CD14-positive monocyte (primary cell): ENCODE results near the gene MTTP. TPM values are rescaled to one million over a fixed set of nuclear protein-coding genes. Genes with fewer than 3 reads are reported as not detected.

ENCODE experiments used
- DNase-seq, 3 donors: peaks; one replicate each; pipeline ENCODE4 v3.0.0-alpha.2; 2011 to 2022
- H2AFZ ChIP-seq: 2 replicates; pipeline ENCODE4 v1.6.0; 2012; ENCODE audit warnings: mild to moderate bottlenecking, low read depth, low read length, inconsistent platforms; ENCODE audit not compliant: insufficient read depth, poor library complexity, severe bottlenecking
- H3K27ac ChIP-seq, 2 donors: 1 replicate in 1 of 2; 2 replicates in 1 of 2; pipeline ENCODE4 v1.5.1; 2012 to 2013; ENCODE audit warnings: low read length in 2 of 2, control low read depth in 1 of 2, inconsistent platforms in 1 of 2, low read depth in 1 of 2, mild to moderate bottlenecking in 1 of 2
- H3K27me3 ChIP-seq, 2 donors: one replicate each; pipeline versions ENCODE4 v1.6.0 to v1.6.1; 2011 to 2013; ENCODE audit warnings: low read length in 2 of 2; ENCODE audit not compliant: control insufficient read depth in 2 of 2, insufficient read depth in 2 of 2
- H3K36me3 ChIP-seq, 2 donors: replicated peaks in 1 of 2; 1 replicate in 1 of 2; 2 replicates in 1 of 2; pipeline versions ENCODE4 v1.5.1 to v1.6.1; 2012 to 2013; ENCODE audit warnings: low read length in 2 of 2, control low read depth in 1 of 2, inconsistent platforms in 1 of 2, mild to moderate bottlenecking in 1 of 2; ENCODE audit not compliant: insufficient read depth in 2 of 2, control insufficient read depth in 1 of 2
- H3K4me1 ChIP-seq, 2 donors: 1 replicate in 1 of 2; 2 replicates in 1 of 2; pipeline versions ENCODE4 v1.5.1 to v1.6.1; 2012 to 2013; ENCODE audit warnings: low read length in 2 of 2, control low read depth in 1 of 2, inconsistent platforms in 1 of 2, mild to moderate bottlenecking in 1 of 2, moderate library complexity in 1 of 2; ENCODE audit not compliant: insufficient read depth in 2 of 2, control insufficient read depth in 1 of 2
- H3K4me2 ChIP-seq: replicated peaks from 2 replicates; pipeline ENCODE3; 2012; ENCODE audit warnings: low read length, moderate library complexity, mild to moderate bottlenecking; ENCODE audit not compliant: poor library complexity, severe bottlenecking; ENCODE audit errors: extremely low read depth
- H3K4me3 ChIP-seq, 3 experiments: fragments of 200-600 bp in 1 of 3; sonication (generic) in 1 of 3; replicated peaks in 1 of 3; 1 replicate in 2 of 3; 2 replicates in 1 of 3; pipeline ENCODE4 v1.5.1; 2011 to 2013; ENCODE audit warnings: low read length in 3 of 3, mild to moderate bottlenecking in 3 of 3, control low read depth in 2 of 3, low read depth in 2 of 3, inconsistent platforms in 1 of 3, moderate library complexity in 1 of 3
- H3K79me2 ChIP-seq: 2 replicates; pipeline ENCODE4 v1.6.0; 2012; ENCODE audit warnings: mild to moderate bottlenecking, control low read depth, inconsistent platforms, low read length, moderate library complexity; ENCODE audit not compliant: insufficient read depth
- H3K9ac ChIP-seq: 2 replicates; pipeline ENCODE4 v1.6.0; 2017; ENCODE audit warnings: low read length, mild to moderate bottlenecking; ENCODE audit not compliant: insufficient read depth, poor library complexity, severe bottlenecking
- H3K9me3 ChIP-seq, 2 donors: replicated peaks in 1 of 2; 1 replicate in 1 of 2; 2 replicates in 1 of 2; pipeline versions ENCODE4 v1.5.1 to v1.6.1; 2012 to 2013; ENCODE audit warnings: low read length in 2 of 2, control low read depth in 1 of 2; ENCODE audit not compliant: control insufficient read depth in 1 of 2, insufficient read depth in 1 of 2
- H4K20me1 ChIP-seq: 2 replicates; pipeline ENCODE4 v1.6.0; 2012; ENCODE audit warnings: mild to moderate bottlenecking, low read length, control low read depth, moderate library complexity; ENCODE audit not compliant: insufficient read depth
- H3K27ac Mint-ChIP-seq, 7 donors: one replicate each; pipeline ENCODE4 v1.8.0; 2020; ENCODE audit warnings: mild to moderate bottlenecking in 7 of 7, mixed read lengths in 7 of 7, moderate library complexity in 6 of 7, inconsistent platforms in 2 of 7
- H3K27me3 Mint-ChIP-seq, 3 donors: one replicate each; pipeline ENCODE4 v1.8.0; 2021 to 2022; ENCODE audit warnings: low read depth in 3 of 3, mild to moderate bottlenecking in 3 of 3, mixed read lengths in 3 of 3, moderate library complexity in 3 of 3, inconsistent platforms in 1 of 3
- H3K36me3 Mint-ChIP-seq, 2 donors: one replicate each; pipeline ENCODE4 v1.8.0; 2020; ENCODE audit warnings: mixed read lengths in 2 of 2, inconsistent platforms in 1 of 2, mild to moderate bottlenecking in 1 of 2
- H3K4me1 Mint-ChIP-seq: one replicate; pipeline ENCODE4 v1.8.0; 2020; ENCODE audit warnings: mild to moderate bottlenecking, mixed read lengths
- H3K4me3 Mint-ChIP-seq, 2 donors: one replicate each; pipeline ENCODE4 v1.8.0; 2020; ENCODE audit warnings: mild to moderate bottlenecking in 2 of 2, mixed read lengths in 2 of 2, moderate library complexity in 1 of 2
- H3K9me3 Mint-ChIP-seq, 7 donors: one replicate each; pipeline ENCODE4 v1.8.0; 2020 to 2022; ENCODE audit warnings: mixed read lengths in 7 of 7, mild to moderate bottlenecking in 6 of 7, moderate library complexity in 6 of 7, inconsistent platforms in 2 of 7
- WGBS: methylation state at CpG from one replicate; pipeline ENCODE4 v1.1.5; 2013; ENCODE audit warnings: missing lambda C conversion rate; ENCODE audit not compliant: insufficient coverage; 5-methylcytosine and 5-hydroxymethylcytosine counted together
- intact Hi-C, 2 donors: fragments of 100-400 bp; cut with micrococcal nuclease; formaldehyde crosslinking; loops; one replicate each; pipeline versions ENCODE4 v1.15.0 to v1.15.1; 2023
- polyA plus RNA-seq, 3 donors: library from polyadenylated mRNA; depleted of rRNA in 1 of 3; unstranded in 2 of 3; stranded (reverse) in 1 of 3; fragments of 300-500 nt in 2 of 3; fragments of >200 nt in 1 of 3; fragmentation: Illumina TruSeq in 2 of 3; gene quantifications; 1 replicate in 2 of 3; 2 replicates in 1 of 3; pipeline ENCODE4 v1.2.3, GENCODE V29; 2012 to 2021
- TF ChIP-seq, protein P1 (sequence below): fragments of 200-600 bp; IDR thresholded peaks from one replicate; pipeline ENCODE4 v1.8.0; 2022; ENCODE audit warnings: antibody characterized with exemption, mild to moderate bottlenecking

MTTP gene
- polyA plus RNA-seq, 3 donors = not detected

DNA sequence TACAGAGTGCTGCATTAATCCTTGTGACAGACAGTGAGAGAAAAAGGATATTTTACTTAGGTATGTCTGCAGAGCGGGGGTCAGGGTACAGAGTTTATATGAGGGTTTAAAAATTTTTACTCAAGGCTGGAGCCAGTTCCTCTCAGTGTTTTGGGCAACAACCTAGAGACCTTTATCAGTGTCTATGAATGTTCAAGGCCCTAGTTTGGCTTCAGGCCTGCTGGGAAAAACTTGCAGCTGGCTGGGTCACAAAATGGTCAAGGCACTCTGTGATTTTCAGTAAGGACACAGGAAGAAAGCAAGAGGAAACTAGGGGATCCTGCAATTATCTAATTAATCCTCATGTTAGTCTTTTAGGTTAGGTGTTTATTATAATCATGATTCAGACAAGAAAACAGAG lies 93.8 kb downstream of the MTTP start:
- TF ChIP-seq, protein P1, sequence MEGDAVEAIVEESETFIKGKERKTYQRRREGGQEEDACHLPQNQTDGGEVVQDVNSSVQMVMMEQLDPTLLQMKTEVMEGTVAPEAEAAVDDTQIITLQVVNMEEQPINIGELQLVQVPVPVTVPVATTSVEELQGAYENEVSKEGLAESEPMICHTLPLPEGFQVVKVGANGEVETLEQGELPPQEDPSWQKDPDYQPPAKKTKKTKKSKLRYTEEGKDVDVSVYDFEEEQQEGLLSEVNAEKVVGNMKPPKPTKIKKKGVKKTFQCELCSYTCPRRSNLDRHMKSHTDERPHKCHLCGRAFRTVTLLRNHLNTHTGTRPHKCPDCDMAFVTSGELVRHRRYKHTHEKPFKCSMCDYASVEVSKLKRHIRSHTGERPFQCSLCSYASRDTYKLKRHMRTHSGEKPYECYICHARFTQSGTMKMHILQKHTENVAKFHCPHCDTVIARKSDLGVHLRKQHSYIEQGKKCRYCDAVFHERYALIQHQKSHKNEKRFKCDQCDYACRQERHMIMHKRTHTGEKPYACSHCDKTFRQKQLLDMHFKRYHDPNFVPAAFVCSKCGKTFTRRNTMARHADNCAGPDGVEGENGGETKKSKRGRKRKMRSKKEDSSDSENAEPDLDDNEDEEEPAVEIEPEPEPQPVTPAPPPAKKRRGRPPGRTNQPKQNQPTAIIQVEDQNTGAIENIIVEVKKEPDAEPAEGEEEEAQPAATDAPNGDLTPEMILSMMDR = no peak
- intact Hi-C loops = no loop called here
- no peaks in the 10 kb centered on the region for H3K27me3 Mint-ChIP-seq
- no peak for DNase-seq
- H3K27ac ChIP-seq = no peak overlapping the region
- H3K27me3 ChIP-seq = no peaks in the 10 kb centered on the region
- H3K4me3 Mint-ChIP-seq = no peak overlapping the region
- no peaks in the 10 kb centered on the region for H3K4me1 ChIP-seq
- H2AFZ ChIP-seq = no peak overlapping the region
- H3K9me3 Mint-ChIP-seq = peaks cover 9 to 25% (median 19%) of the 10 kb centered on the region in 7 donors
- no peaks in the 10 kb centered on the region for H4K20me1 ChIP-seq
- no peaks in the 10 kb centered on the region for H3K79me2 ChIP-seq
- H3K9me3 ChIP-seq = peaks cover 16 to 19% of the 10 kb centered on the region in 2 donors
- no peaks in the 10 kb centered on the region for H3K4me1 Mint-ChIP-seq
- H3K4me2 ChIP-seq = no peak overlapping the region
- H3K36me3 Mint-ChIP-seq = no peaks in the 10 kb centered on the region
- H3K4me3 ChIP-seq = no peak overlapping the region
- WGBS = 100% methylated on average over 1 of the region's 1 CpG
- H3K36me3 ChIP-seq = no peaks in the 10 kb centered on the region
- H3K27ac Mint-ChIP-seq = no peak overlapping the region
- H3K9ac ChIP-seq = no peak overlapping the region

DNA sequence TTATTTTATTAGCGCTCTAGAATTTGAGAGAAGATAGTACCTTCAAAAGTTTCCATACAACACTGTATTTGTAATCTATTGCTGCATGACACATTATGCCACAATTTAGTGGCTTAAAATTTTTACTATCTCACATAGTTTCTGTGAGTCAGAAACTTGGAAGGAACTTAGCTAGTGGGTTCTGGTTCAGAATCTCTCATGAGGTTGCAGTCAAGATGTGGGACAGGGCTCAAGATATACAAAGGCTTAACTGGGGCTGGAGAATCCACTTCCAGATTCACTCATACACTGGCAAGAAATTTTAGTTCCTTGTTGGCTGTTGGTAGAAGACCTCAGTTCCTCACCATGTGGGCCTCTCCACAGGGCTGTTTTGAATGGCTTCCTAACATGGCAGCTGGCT lies 94.5 kb downstream of the MTTP start:
- no peak for DNase-seq
- H3K27me3 Mint-ChIP-seq = no peaks in the 10 kb centered on the region
- Histone ChIP-seq H3K4me1 (no peaks in the 10 kb centered on the region), H3K4me2 (no peak overlapping the region), H3K9ac (no peak overlapping the region), H2AFZ (no peak overlapping the region), H4K20me1 (no peaks in the 10 kb centered on the region), H3K4me3 (no peak overlapping the region), H3K36me3 (no peaks in the 10 kb centered on the region), H3K79me2 (no peaks in the 10 kb centered on the region), H3K9me3 (peaks cover 16 to 19% of the 10 kb centered on the region in 2 donors), H3K27ac (no peak overlapping the region), H3K27me3 (no peaks in the 10 kb centered on the region)
- TF ChIP-seq, protein P1 = no peak
- no peak overlapping the region for H3K4me3 Mint-ChIP-seq
- H3K9me3 Mint-ChIP-seq = peaks cover 9 to 31% (median 24%) of the 10 kb centered on the region in 7 donors
- H3K4me1 Mint-ChIP-seq = no peaks in the 10 kb centered on the region
- no peak overlapping the region for H3K27ac Mint-ChIP-seq
- no peaks in the 10 kb centered on the region for H3K36me3 Mint-ChIP-seq
- no CpG with 5 or more reads among the region's 1 CpG for WGBS
- intact Hi-C loops = no loop called here
